Activated T-helper 1 cell treated with anti-CD3 and anti-CD28 coated beads, Interleukin-2, amount 50 U/mL, for 16 hours (primary cell): ENCODE results near the gene METTL8.
"Not testable (repeated sequence)": the region's sequence is repeated elsewhere in the genome, so short reads cannot be mapped to it uniquely, and the experiment has no call there.

Source experiments
- DNase-seq, 2 donors: peaks; one replicate each; pipeline ENCODE4 v3.0.0-alpha.2; 2020; ENCODE audit warnings: low read depth in 1 of 2, low spot score in 1 of 2

METTL8 gene

DNA sequence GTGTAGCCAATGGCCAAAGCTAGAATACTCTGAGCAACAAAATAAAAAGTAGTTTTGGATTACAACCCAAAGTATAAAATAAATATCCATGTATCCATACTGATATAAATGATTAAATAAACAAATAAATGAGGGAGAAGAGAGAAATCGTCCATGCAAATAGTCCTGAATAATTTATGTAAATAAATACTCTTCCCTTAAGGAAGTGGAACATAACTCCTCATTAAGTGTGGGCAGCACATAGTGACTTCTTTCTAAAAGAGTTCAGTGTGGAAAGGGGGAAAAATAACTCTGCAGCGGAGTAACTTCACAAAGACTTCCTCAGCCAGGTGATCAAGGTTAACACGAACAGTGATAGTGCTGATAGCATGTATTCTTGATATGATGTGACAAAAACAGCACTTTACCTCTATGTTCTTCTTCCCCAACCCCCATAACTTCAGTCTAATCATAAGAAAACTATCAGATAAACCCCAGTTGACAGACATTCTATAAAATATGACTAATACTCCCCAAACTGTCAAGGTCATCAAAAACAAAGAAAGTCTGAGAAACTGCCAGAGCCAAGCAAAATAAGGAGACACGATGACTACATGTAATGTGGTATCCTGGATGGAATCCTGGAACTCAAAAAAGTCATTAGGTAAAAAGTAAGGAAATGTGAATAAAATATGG, 30.7 kb downstream of the METTL8 start:
- DNase-seq: no peak

GRCh38 chr2:171401947-171402346, 31.8 kb downstream of the METTL8 start:
- DNase-seq: no peak

DNA sequence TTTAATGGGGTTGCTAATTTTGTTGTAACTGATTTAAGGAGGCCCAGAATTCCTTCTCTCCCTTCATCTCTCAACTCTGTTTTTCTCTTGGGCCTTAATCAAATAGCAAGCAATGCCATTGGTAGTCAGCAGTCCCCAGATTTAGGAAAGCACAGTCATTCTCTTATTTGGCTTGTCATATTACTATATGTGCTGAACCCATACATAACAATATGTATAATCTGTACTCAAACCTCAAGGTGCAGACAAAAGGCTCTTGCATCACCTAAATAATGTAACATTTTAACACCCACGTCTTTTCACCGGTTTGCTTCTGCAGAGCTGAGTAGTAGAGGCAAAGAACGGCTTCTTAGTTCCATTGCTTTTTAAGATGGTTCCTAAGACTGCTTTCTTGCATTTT, 33.4 kb downstream of the METTL8 start:
- DNase-seq: no peak

DNA sequence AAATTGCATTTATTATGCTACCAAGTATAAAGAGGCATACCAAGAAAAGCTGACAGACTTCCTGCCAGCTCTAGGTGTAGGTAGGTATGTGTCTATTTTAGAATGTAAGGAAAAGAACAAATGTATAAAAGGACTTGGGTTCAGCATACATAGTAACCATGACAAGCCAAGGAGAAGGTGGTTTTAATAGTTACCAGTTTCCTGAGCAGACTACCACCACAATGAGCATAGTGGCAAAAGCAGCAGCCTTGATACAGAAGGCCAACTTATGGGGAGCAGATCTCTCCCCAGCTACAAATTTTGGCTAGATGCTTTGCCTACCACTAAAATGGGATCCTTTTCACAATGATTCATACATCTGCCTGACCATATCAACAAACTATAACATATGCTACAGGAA, 34.5 kb downstream of the METTL8 start:
- no peak for DNase-seq

- no peak for DNase-seq
These were observed 39.5 kb downstream of the METTL8 start for GRCh38 chr2:171394164-171394740.

- DNase-seq: no peak
These were observed 40.3 kb downstream of the METTL8 start for GRCh38 chr2:171393487-171393886.

GRCh38 chr2:171391532-171391931, 42.3 kb downstream of the METTL8 start:
- no peak for DNase-seq

DNA sequence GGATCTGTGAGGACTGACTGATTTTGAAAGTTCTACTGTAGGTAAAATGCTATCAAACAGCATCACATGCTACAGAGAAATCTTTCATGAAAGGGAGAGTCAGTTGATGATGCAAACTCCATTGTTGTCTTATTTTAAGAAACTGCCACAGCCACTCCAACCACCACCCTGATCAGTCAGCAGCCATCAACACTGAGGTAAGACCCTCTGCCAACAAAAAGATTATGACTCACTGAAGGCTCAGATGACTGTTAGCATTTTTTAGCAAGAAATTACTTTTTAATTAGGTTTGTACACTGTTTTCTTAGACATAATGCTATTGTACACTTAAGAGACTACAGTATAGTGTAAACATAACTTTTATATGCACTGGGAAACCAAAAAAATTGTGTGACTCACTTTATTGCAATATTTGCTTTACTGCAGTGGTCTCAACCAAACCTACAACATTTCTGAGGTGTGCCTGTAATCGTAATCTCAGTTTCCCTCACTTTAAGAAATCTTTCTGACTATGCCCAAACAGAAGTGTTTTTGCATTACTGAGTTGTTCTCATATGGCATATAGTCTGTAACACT, 42.8 kb downstream of the METTL8 start:
- DNase-seq: no peak

GRCh38 chr2:171389780-171390179, 44.0 kb downstream of the METTL8 start:
- no peak for DNase-seq

DNA sequence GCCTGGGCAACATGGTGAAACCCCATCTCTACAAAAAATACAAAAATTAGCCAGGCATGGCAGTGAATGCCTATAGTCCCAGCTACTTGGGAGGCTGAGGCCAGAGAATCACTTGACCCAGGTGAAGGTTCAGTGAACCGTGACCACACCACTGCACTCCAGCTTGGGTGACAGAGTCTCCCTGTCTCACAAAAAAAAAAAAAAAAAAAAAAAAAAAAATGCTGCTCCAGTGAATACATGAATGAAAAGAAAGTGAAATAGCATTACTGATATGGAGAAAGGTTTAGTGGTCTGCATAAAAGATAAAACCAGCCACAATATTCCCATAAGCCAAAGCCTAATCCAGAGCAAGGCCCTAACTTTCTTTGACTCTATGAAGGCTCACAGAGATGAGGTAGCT, 44.5 kb downstream of the METTL8 start:
- no peak for DNase-seq

- DNase-seq: no peak
These were observed 46.7 kb downstream of the METTL8 start for GRCh38 chr2:171387052-171387451.

GRCh38 chr2:171386627-171387026, 47.2 kb downstream of the METTL8 start:
- DNase-seq: no peak

GRCh38 chr2:171383134-171383533, 50.7 kb downstream of the METTL8 start:
- no peak for DNase-seq

GRCh38 chr2:171382175-171382574, 51.6 kb downstream of the METTL8 start:
- DNase-seq: not testable (repeated sequence)

- not testable (repeated sequence) for DNase-seq
These were observed 55.9 kb downstream of the METTL8 start for GRCh38 chr2:171377852-171378251.

GRCh38 chr2:171367692-171368091, 66.1 kb downstream of the METTL8 start:
- DNase-seq: no peak

GRCh38 chr2:171365778-171366177, 68.0 kb downstream of the METTL8 start:
- DNase-seq: no peak

DNA sequence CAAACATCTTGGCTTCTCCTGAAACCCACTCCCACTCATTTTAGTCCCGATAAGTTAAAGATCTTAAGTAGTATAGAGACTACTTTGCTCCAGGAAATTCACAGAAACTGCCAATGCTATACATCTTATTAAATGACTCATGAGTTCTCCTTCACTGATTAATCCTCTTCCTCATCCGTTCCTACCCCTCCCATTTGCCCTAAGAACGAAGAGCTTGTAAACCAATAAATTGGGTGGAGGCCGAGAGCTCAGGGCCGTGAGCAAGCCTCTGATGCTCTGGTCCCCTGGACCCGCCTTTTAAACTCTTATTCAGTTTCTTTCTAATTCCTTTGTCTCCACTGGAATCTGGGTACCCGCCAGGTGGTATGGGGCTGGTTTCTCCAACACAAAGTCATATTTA, 68.6 kb downstream of the METTL8 start:
- DNase-seq: no peak

GRCh38 chr2:171362396-171362795, 71.4 kb downstream of the METTL8 start:
- no peak for DNase-seq

GRCh38 chr2:171360905-171361304, 72.9 kb downstream of the METTL8 start:
- no peak for DNase-seq

- not testable (repeated sequence) for DNase-seq
These were observed 80.0 kb downstream of the METTL8 start for GRCh38 chr2:171353746-171354145.

DNA sequence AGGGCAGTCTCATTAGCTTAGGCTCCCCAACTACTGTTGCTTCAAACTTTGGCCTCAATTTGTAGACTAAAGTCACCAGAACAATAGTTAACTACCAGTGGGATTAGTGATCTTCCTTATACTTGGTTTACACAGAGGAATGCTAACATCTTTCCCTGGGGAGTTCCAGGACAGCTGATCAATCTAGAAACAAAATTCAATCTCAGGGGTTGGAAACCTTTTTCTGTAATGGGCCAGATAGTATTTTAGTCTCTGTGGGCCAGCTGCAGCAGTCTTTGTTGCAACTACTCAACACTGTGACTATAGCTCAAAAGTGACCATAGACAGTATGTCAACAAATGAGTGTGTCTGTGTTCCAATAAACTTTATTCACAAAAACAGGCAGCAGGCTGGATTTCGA, 85.7 kb downstream of the METTL8 start:
- DNase-seq: no peak

- no peak for DNase-seq
These were observed 86.2 kb downstream of the METTL8 start for GRCh38 chr2:171347591-171348032.
